IMR-90 (cell line): ENCODE measurements around the gene PSME3. TPM values are rescaled to one million over a fixed set of nuclear protein-coding genes. Genes with fewer than 3 reads are reported as not detected.

Source experiments
- ATAC-seq: fragments of 200-7000 bp; cut with Tn5 transposase; 2 replicates; pipeline ENCODE4 v1.9.1; 2020; ENCODE audit warnings: low read depth, mild to moderate bottlenecking, moderate library complexity
- BruUV-seq: library from RNA; stranded (reverse); fragments of 400-500 nt; replicated peaks from 2 replicates; lab custom pipeline; 2021; lab: Mats Ljungman, UMichigan
- CTCF ChIA-PET: fragments of 300-600 bp; formaldehyde crosslinking; extraction: SDS; loops from one replicate; lab custom pipeline; 2021; ENCODE audit warnings: antibody characterized with exemption; lab: Yijun Ruan, JAX
- POLR2A ChIA-PET: fragments of 300-600 bp; sonication (Branson Sonifier 250); formaldehyde crosslinking; loops from one replicate; lab custom pipeline; 2022; ENCODE audit warnings: antibody characterized with exemption; ENCODE audit not compliant: unreplicated experiment; lab: Charles Lee
- DNase-seq: peaks from one replicate; pipeline ENCODE4 v3.0.0; 2013
- H2AFZ ChIP-seq: replicated peaks from 2 replicates; pipeline ENCODE3; 2013; ENCODE audit warnings: low read length, mild to moderate bottlenecking; ENCODE audit not compliant: poor library complexity
- H2AK5ac ChIP-seq: 2 replicates; pipeline ENCODE4 v1.6.1; 2013; ENCODE audit warnings: low read depth, low read length, inconsistent platforms
- H2AK9ac ChIP-seq: replicated peaks from 2 replicates; pipeline ENCODE3; 2013; ENCODE audit warnings: mild to moderate bottlenecking, low read depth, low read length, moderate library complexity; ENCODE audit not compliant: poor library complexity
- H2BK120ac ChIP-seq: 2 replicates; pipeline ENCODE4 v1.6.1; 2013; ENCODE audit warnings: low read depth, low read length, inconsistent platforms
- H2BK15ac ChIP-seq: 3 replicates; pipeline ENCODE4 v1.6.1; 2013; ENCODE audit warnings: low read depth, low read length, inconsistent platforms
- H2BK20ac ChIP-seq: 2 replicates; pipeline ENCODE4 v1.6.1; 2013; ENCODE audit warnings: low read depth, mild to moderate bottlenecking, inconsistent platforms, low read length, moderate library complexity
- H2BK5ac ChIP-seq: 2 replicates; pipeline ENCODE4 v1.6.1; 2013; ENCODE audit warnings: mild to moderate bottlenecking, low read depth, low read length, inconsistent platforms; ENCODE audit not compliant: poor library complexity, severe bottlenecking
- H3K14ac ChIP-seq: replicated peaks from 2 replicates; pipeline ENCODE4 v1.6.1; 2013; ENCODE audit warnings: low read depth, low read length, inconsistent platforms
- H3K18ac ChIP-seq: 2 replicates; pipeline ENCODE4 v1.6.1; 2013; ENCODE audit warnings: low read depth, low read length, control low read depth
- H3K23ac ChIP-seq: 2 replicates; pipeline ENCODE4 v1.6.1; 2013; ENCODE audit warnings: low read depth, low read length, inconsistent platforms
- H3K27ac ChIP-seq: 2 replicates; pipeline ENCODE4 v1.5.1; 2013; ENCODE audit warnings: mild to moderate bottlenecking, control low read depth, low read length; ENCODE audit not compliant: insufficient read depth
- H3K27me3 ChIP-seq: 2 replicates; pipeline ENCODE4 v1.6.1; 2013; ENCODE audit warnings: low read length; ENCODE audit not compliant: control insufficient read depth, insufficient read depth
- H3K36me3 ChIP-seq: 2 replicates; pipeline ENCODE4 v1.6.1; 2013; ENCODE audit warnings: low read length, mixed read lengths; ENCODE audit not compliant: control insufficient read depth, insufficient read depth
- H3K4ac ChIP-seq: 2 replicates; pipeline ENCODE4 v1.6.1; 2013; ENCODE audit warnings: low read depth, low read length, inconsistent platforms
- H3K4me1 ChIP-seq: 2 replicates; pipeline ENCODE4 v1.6.1; 2013; ENCODE audit warnings: low read length, mixed read lengths; ENCODE audit not compliant: control insufficient read depth, insufficient read depth
- H3K4me2 ChIP-seq: 2 replicates; pipeline ENCODE4 v1.6.1; 2013; ENCODE audit warnings: low read depth, mild to moderate bottlenecking, control low read depth, low read length, moderate library complexity
- H3K4me3 ChIP-seq: 2 replicates; pipeline ENCODE4 v1.5.1; 2013; ENCODE audit warnings: low read depth, mild to moderate bottlenecking, control low read depth, low read length, moderate library complexity; ENCODE audit not compliant: insufficient read depth
- H3K56ac ChIP-seq: 2 replicates; pipeline ENCODE4 v1.6.1; 2013; ENCODE audit warnings: low read length, inconsistent platforms; ENCODE audit not compliant: insufficient read depth; ENCODE audit errors: extremely low read depth
- H3K79me1 ChIP-seq, 2 experiments: 2 replicates each; pipeline ENCODE4 v1.6.1; 2013; ENCODE audit warnings: low read length in 2 of 2, inconsistent platforms in 1 of 2, low read depth in 1 of 2
- H3K9ac ChIP-seq: 2 replicates; pipeline ENCODE4 v1.6.1; 2013; ENCODE audit warnings: low read depth, low read length, control low read depth
- H3K9me1 ChIP-seq: 2 replicates; pipeline ENCODE4 v1.6.1; 2013; ENCODE audit warnings: low read length, inconsistent platforms; ENCODE audit not compliant: insufficient read depth
- H3K9me3 ChIP-seq: 2 replicates; pipeline ENCODE4 v1.6.1; 2013; ENCODE audit warnings: low read length; ENCODE audit not compliant: control insufficient read depth, insufficient read depth
- H4K20me1 ChIP-seq: 2 replicates; pipeline ENCODE4 v1.6.1; 2013; ENCODE audit warnings: low read length, inconsistent platforms; ENCODE audit not compliant: insufficient read depth
- H4K5ac ChIP-seq: 2 replicates; pipeline ENCODE4 v1.6.1; 2013; ENCODE audit warnings: mild to moderate bottlenecking, low read depth, low read length, control low read depth
- H4K8ac ChIP-seq, 2 experiments: 2 replicates each; pipeline ENCODE4 v1.6.1; 2013; ENCODE audit warnings: low read depth in 2 of 2, low read length in 2 of 2, control low read depth in 1 of 2, inconsistent platforms in 1 of 2
- H4K91ac ChIP-seq: 2 replicates; pipeline ENCODE4 v1.6.1; 2013; ENCODE audit warnings: low read depth, low read length, inconsistent platforms; ENCODE audit not compliant: insufficient read depth
- CHD1 ChIP-seq: IDR thresholded peaks from 2 replicates; pipeline ENCODE4 v1.6.1; 2012; ENCODE audit warnings: low read depth, low read length, improper control_type of control experiment
- FOS ChIP-seq: fragments of 150-350 bp; IDR thresholded peaks from 2 replicates; pipeline ENCODE4 v1.6.1; 2016; ENCODE audit warnings: low read depth, low read length
- MXI1 ChIP-seq: IDR thresholded peaks from 2 replicates; pipeline ENCODE4 v1.6.1; 2012; ENCODE audit warnings: low read depth, mild to moderate bottlenecking, low read length, moderate library complexity, borderline replicate concordance
- NFE2L2 ChIP-seq: fragments of 150-350 bp; IDR thresholded peaks from 2 replicates; pipeline ENCODE4 v1.6.1; 2016; ENCODE audit warnings: low read depth, mild to moderate bottlenecking, low read length
- SMC3 ChIP-seq: fragments of 150-350 bp; IDR thresholded peaks from 2 replicates; pipeline ENCODE4 v1.6.1; 2016; ENCODE audit warnings: low read depth, mild to moderate bottlenecking, antibody characterized with exemption, low read length, moderate library complexity
- WGBS, 2 experiments: methylation state at CpG; one replicate each; pipeline versions ENCODE4 v1.1.5 to v1.1.7; 2013; ENCODE audit warnings: missing lambda C conversion rate in 2 of 2; ENCODE audit not compliant: insufficient read length in 1 of 2; ENCODE audit errors: extremely low coverage in 2 of 2; 5-methylcytosine and 5-hydroxymethylcytosine counted together
- dilution Hi-C: fragments of 300-500 bp; cut with HindIII; formaldehyde crosslinking; loops from one replicate; pipeline ENCODE4 v1.14.3; 2018; ENCODE audit warnings: low sequenced_read_pairs; ENCODE audit not compliant: unreplicated experiment
- in situ Hi-C: fragments of 300-500 bp; cut with MboI; formaldehyde crosslinking; loops from 3 replicates; pipeline ENCODE4 v1.14.3; 2019; ENCODE audit warnings: low sequenced_read_pairs, inconsistent platforms, mixed read lengths
- intact Hi-C: fragments of 100-400 bp; cut with micrococcal nuclease; formaldehyde crosslinking; loops from 2 replicates; pipeline ENCODE4 v1.10.0; 2022
- polyA plus RNA-seq, 3 experiments: library from polyadenylated mRNA; depleted of rRNA; stranded (reverse); fragments of >200 nt; gene quantifications; 2 replicates each; pipeline ENCODE4 v1.2.3, GENCODE V29; 2012; ENCODE audit warnings: low replicate concordance in 1 of 3
- total RNA-seq: library from RNA; depleted of rRNA; stranded (reverse); fragments of >200 nt; gene quantifications from 2 replicates; pipeline ENCODE4 v1.2.3, GENCODE V29; 2012
- TF ChIP-seq, protein P1 (sequence below): conservative IDR thresholded peaks from 2 replicates; pipeline ENCODE4 v1.5.1; 2012; ENCODE audit warnings: mild to moderate bottlenecking, low read depth, low read length, improper control_type of control experiment

PSME3 gene
- total and polyA plus RNA-seq, 2 of the 4 experiments (the other 2 are of a cell fraction) = 72.4 to 100 TPM

DNA sequence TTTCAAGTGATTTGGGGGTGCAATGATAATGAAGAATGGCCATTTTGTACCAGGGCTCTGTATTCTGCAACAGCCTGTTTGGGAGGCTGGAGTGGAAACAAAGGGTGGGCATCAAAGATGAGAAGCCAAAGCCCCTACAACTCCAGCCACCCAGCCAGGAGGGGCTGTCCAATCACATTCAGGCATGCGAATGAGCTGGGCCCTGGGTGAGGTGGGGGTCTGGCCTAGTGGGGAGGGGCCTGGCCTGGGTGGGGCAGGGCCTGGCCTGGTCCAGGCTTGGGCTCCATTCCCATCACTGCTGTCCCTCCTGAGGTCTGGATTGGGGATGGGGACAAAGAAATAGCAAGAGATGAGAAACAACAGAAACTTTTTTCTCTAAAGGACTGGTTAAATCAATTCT, 24.2 kb downstream of the PSME3 start:
- Histone ChIP-seq H3K4ac (no peak overlapping the region), H3K27me3 (peaks cover 20% of the 10 kb centered on the region), H2AK9ac (no peak overlapping the region), H3K79me1 (no peaks in the 10 kb centered on the region), H3K9me1 (no peaks in the 10 kb centered on the region), H3K4me3 (no peak overlapping the region), H3K27ac (no peak overlapping the region), H2BK120ac (no peak overlapping the region), H4K8ac (no peak overlapping the region), H2AK5ac (no peak overlapping the region), H3K56ac (no peak overlapping the region), H4K20me1 (no peaks in the 10 kb centered on the region), H3K4me2 (no peak overlapping the region), H2AFZ (no peak overlapping the region), H2BK15ac (no peak overlapping the region), H3K36me3 (no peaks in the 10 kb centered on the region), H4K91ac (no peak overlapping the region), H3K9ac (no peak overlapping the region), H3K9me3 (no peaks in the 10 kb centered on the region), H2BK5ac (no peak overlapping the region), H3K18ac (no peak overlapping the region), H3K23ac (no peak overlapping the region), H3K14ac (no peak overlapping the region), H3K4me1 (no peaks in the 10 kb centered on the region), H2BK20ac (no peak overlapping the region), H4K5ac (no peak overlapping the region)
- DNase-seq = no peak
- dilution Hi-C loops = no loop called here
- BruUV-seq = no TSS peak
- in situ Hi-C loops = no loop called here
- ChIA-PET CTCF (interaction anchor here (0.5 kb wide), 1 partner anchor 52 kb away, joined by 4 read pairs; no protein-coding TSS in a partner anchor), POLR2A (no interaction called here)
- TF ChIP-seq MXI1 (no peak), NFE2L2 (no peak), FOS (no peak), CHD1 (no peak), SMC3 (no peak)
- TF ChIP-seq, protein P1, sequence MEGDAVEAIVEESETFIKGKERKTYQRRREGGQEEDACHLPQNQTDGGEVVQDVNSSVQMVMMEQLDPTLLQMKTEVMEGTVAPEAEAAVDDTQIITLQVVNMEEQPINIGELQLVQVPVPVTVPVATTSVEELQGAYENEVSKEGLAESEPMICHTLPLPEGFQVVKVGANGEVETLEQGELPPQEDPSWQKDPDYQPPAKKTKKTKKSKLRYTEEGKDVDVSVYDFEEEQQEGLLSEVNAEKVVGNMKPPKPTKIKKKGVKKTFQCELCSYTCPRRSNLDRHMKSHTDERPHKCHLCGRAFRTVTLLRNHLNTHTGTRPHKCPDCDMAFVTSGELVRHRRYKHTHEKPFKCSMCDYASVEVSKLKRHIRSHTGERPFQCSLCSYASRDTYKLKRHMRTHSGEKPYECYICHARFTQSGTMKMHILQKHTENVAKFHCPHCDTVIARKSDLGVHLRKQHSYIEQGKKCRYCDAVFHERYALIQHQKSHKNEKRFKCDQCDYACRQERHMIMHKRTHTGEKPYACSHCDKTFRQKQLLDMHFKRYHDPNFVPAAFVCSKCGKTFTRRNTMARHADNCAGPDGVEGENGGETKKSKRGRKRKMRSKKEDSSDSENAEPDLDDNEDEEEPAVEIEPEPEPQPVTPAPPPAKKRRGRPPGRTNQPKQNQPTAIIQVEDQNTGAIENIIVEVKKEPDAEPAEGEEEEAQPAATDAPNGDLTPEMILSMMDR = no peak
- no peak for ATAC-seq
- intact Hi-C loops = no loop called here
- no CpG with 5 or more reads among the region's 1 CpG for WGBS, 2 experiments
